Breast epithelium (tissue), 4 donors: ENCODE measurements around the gene DIO2. TPM values are rescaled to one million over a fixed set of nuclear protein-coding genes. Genes with fewer than 3 reads are reported as not detected.

Source experiments
- DNase-seq, 2 donors: peaks; one replicate each; pipeline ENCODE4 v3.0.0-alpha.2; 2019; ENCODE audit warnings: low spot score in 2 of 2
- H3K27ac ChIP-seq, 2 donors: fragments of 200-600 bp; sonication (generic) in 1 of 2; one replicate each; pipeline ENCODE4 v1.5.1; 2016 to 2019; ENCODE audit warnings: mild to moderate bottlenecking in 1 of 2
- H3K27me3 ChIP-seq, 2 donors: fragments of 200-600 bp; sonication (generic) in 1 of 2; one replicate each; pipeline versions ENCODE4 v1.5.1 to v1.6.0; 2017 to 2019; ENCODE audit warnings: control low read depth in 1 of 2, mild to moderate bottlenecking in 1 of 2
- H3K36me3 ChIP-seq: fragments of 200-600 bp; one replicate; pipeline ENCODE4 v1.5.1; 2019
- H3K4me1 ChIP-seq, 2 donors: fragments of 200-600 bp; sonication (generic); one replicate each; pipeline ENCODE4 v1.5.1; 2016 to 2019; ENCODE audit warnings: control low read depth in 1 of 2
- H3K4me3 ChIP-seq, 3 donors: fragments of 200-600 bp; sonication (generic); 1 replicate in 2 of 3; 2 replicates in 1 of 3; pipeline ENCODE4 v1.5.1; 2016 to 2019; ENCODE audit warnings: mild to moderate bottlenecking in 3 of 3, moderate library complexity in 2 of 3
- H3K9me3 ChIP-seq, 2 donors: fragments of 200-600 bp; sonication (generic) in 1 of 2; one replicate each; pipeline ENCODE4 v1.5.1; 2016 to 2019; ENCODE audit warnings: control low read depth in 1 of 2
- CTCF ChIP-seq, 3 donors: fragments of 450-650 bp; IDR thresholded peaks; one replicate each; pipeline ENCODE4 v1.5.1; 2016 to 2017; ENCODE audit warnings: antibody characterized with exemption in 3 of 3, mild to moderate bottlenecking in 3 of 3, moderate library complexity in 3 of 3
- POLR2A ChIP-seq: fragments of 450-650 bp; IDR thresholded peaks from one replicate; pipeline ENCODE4 v1.6.1; 2016; ENCODE audit warnings: antibody characterized with exemption, mild to moderate bottlenecking, moderate library complexity
- POLR2AphosphoS5 ChIP-seq, 3 donors: sonication (generic); formaldehyde crosslinking; IDR thresholded peaks; one replicate each; pipeline ENCODE4 v1.6.1; 2017; ENCODE audit warnings: antibody characterized with exemption in 3 of 3
- intact Hi-C: fragments of 100-400 bp; cut with DNase I; formaldehyde crosslinking; loops from one replicate; pipeline ENCODE4 v1.15.1; 2023; ENCODE audit warnings: low total_unique reads
- total RNA-seq, 3 donors: library from RNA; depleted of rRNA; stranded (reverse); fragments of >200 nt; gene quantifications; one replicate each; pipeline ENCODE4 v1.1.0, GENCODE V29; 2016

Gene DIO2
- 1 to 10 TPM; 2.2 to 2.6 (median 2.3) TPM for total RNA-seq

- TF ChIP-seq POLR2A = no peak
- no peak for TF ChIP-seq POLR2AphosphoS5 (IDR thresholded peaks at IDR 0.05)
- TF ChIP-seq CTCF (IDR thresholded peaks at IDR 0.05) = no peak
- H3K27ac ChIP-seq = no peak within 1 kb of the TSS
- H3K27me3 ChIP-seq = no peaks in the 10 kb centered on the region
- intact Hi-C loops = no loop called here
- no peaks in the 10 kb centered on the region for H3K36me3 ChIP-seq
- no peaks in the 10 kb centered on the region for H3K4me1 ChIP-seq
- peak within 1 kb of the TSS; percentile 22 to 52 (median 37) for H3K4me3 ChIP-seq
- no peak for DNase-seq
- H3K9me3 ChIP-seq = no peaks in the 10 kb centered on the region
These were observed at the start of gene DIO2 for GRCh38 chr14:80211153-80212022. Gene DIO2 (minus strand): TSS chr14:80211504. CDS start chr14:80211472, 32 bp downstream.

- Histone ChIP-seq H3K27ac (no peak overlapping the region), H3K36me3 (no peaks in the 10 kb centered on the region), H3K27me3 (no peaks in the 10 kb centered on the region), H3K9me3 (no peaks in the 10 kb centered on the region), H3K4me3 (no peak overlapping the region), H3K4me1 (no peaks in the 10 kb centered on the region)
- intact Hi-C loops = no loop called here
- no peak for DNase-seq
- TF ChIP-seq POLR2A (no peak), CTCF (IDR thresholded peaks at IDR 0.05) (no peak), POLR2AphosphoS5 (IDR thresholded peaks at IDR 0.05) (no peak)
These were observed 49.3 kb upstream of the DIO2 start for GRCh38 chr14:80260645-80261044.

- intact Hi-C loops = loop anchor here (5.0 kb wide), 1 partner anchor 437 kb away; no protein-coding TSS in a partner anchor
These were observed 28.3 kb upstream of the DIO2 start for GRCh38 chr14:80239631-80240030.

GRCh38 chr14:80237143-80237542, 25.8 kb upstream of the DIO2 start:
- H3K4me3 ChIP-seq = no peak overlapping the region
- no peaks in the 10 kb centered on the region for H3K27me3 ChIP-seq
- H3K36me3 ChIP-seq = no peaks in the 10 kb centered on the region
- intact Hi-C loops = loop anchor here (2.0 kb wide), 1 partner anchor 14 kb away; no protein-coding TSS in a partner anchor
- H3K4me1 ChIP-seq = no peaks in the 10 kb centered on the region
- H3K9me3 ChIP-seq = peaks cover 9 to 25% of the 10 kb centered on the region in 2 donors
- TF ChIP-seq CTCF (IDR thresholded peaks at IDR 0.05) = no peak
- TF ChIP-seq POLR2A = no peak
- TF ChIP-seq POLR2AphosphoS5 (IDR thresholded peaks at IDR 0.05) = no peak
- no peak overlapping the region for H3K27ac ChIP-seq
- no peak for DNase-seq

More at GRCh38 chr14:80239631-80240030, 28.3 kb upstream of the DIO2 start:
- peaks cover 9 to 27% of the 10 kb centered on the region in 2 donors for H3K9me3 ChIP-seq
- no peak overlapping the region for H3K4me3 ChIP-seq
- TF ChIP-seq POLR2A (no peak), POLR2AphosphoS5 (IDR thresholded peaks at IDR 0.05) (no peak), CTCF (IDR thresholded peaks at IDR 0.05) (no peak)
- DNase-seq = no peak
- H3K27ac ChIP-seq = no peak overlapping the region
- no peaks in the 10 kb centered on the region for H3K27me3 ChIP-seq
- no peaks in the 10 kb centered on the region for H3K4me1 ChIP-seq
- H3K36me3 ChIP-seq = no peaks in the 10 kb centered on the region

GRCh38 chr14:80233470-80234089, 22.3 kb upstream of the DIO2 start:
- Histone ChIP-seq H3K4me3 (no peak overlapping the region), H3K27ac (no peak overlapping the region), H3K36me3 (no peaks in the 10 kb centered on the region), H3K27me3 (no peaks in the 10 kb centered on the region), H3K9me3 (peaks cover 9 to 21% of the 10 kb centered on the region in 2 donors), H3K4me1 (no peaks in the 10 kb centered on the region)
- no peak for DNase-seq
- TF ChIP-seq CTCF (IDR thresholded peaks at IDR 0.05) = no peak
- intact Hi-C loops = no loop called here
